NOMO-1 (cell line): ENCODE data around the gene LIFR.
"Not testable (repeated sequence)": the region's sequence is repeated elsewhere in the genome, so short reads cannot be mapped to it uniquely, and the experiment has no call there.

Experiments used
- DNase-seq, 2 experiments: peaks; one replicate each; lab custom pipeline; 2025; ENCODE audit not compliant: unreplicated experiment in 2 of 2; lab: John Stamatoyannopoulos, UW

Gene LIFR

DNA sequence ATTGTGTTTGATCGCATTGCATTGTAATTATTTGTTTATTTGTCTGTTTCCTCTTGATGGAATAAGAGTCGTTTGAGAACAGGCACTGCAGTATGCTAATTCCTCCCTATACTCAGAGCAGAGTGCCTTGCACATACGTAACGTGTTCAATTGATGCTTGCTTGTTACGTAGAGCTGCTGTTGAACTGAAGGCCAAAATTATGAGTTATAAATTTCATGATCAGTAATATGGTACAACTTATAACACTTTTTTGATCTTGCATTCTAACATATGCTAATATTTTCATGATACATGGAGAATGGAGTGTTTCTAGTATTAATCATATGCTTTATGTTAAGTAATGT, 26.5 kb upstream of the LIFR start:
- DNase-seq = no peak

- no peak for DNase-seq
These were observed 26.0 kb upstream of the LIFR start for GRCh38 chr5:38582293-38582974.

GRCh38 chr5:38581597-38581996, 25.2 kb upstream of the LIFR start:
- no peak for DNase-seq

GRCh38 chr5:38579105-38579504, 22.7 kb upstream of the LIFR start:
- no peak for DNase-seq

- no peak for DNase-seq
These were observed 20.7 kb upstream of the LIFR start for GRCh38 chr5:38576961-38577684.

DNA sequence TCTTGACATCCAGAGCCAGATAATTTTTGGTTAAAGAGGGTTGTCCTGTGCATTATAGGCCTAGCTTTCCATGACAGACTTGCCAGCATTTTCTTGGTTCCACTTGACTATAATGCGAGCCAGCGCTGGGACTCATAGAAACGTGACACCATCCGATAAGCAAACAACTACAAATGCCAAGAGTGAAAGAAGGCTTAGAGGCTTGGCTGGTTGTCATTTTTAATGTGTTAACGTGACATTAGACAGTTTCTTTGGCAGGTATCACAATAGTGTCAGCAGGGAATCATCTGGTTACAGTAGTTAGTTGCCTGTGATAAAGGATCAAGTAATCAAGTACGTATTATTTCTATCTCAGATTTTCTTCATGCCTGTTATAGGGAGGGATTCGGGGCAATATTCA, 20.0 kb upstream of the LIFR start:
- no peak for DNase-seq

DNA sequence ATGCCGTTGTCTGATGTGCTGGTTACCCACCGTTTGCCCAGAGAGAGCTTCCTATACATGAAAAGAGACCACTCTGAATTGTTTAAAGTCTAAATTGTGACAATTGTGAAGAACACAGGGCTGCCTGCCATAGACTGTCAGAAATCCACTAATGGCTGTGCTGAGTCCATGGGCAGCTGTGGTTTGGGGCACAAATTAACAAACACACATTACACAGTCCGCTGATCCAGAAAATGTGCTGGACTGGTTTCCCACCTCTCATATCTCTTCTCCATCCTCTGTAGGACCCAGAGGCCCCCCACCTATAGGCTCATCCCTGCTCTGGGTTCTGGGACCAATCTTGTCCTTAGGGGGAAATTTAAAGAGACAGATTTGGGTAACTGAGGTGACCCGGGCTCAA, 19.0 kb upstream of the LIFR start:
- no peak for DNase-seq

DNA sequence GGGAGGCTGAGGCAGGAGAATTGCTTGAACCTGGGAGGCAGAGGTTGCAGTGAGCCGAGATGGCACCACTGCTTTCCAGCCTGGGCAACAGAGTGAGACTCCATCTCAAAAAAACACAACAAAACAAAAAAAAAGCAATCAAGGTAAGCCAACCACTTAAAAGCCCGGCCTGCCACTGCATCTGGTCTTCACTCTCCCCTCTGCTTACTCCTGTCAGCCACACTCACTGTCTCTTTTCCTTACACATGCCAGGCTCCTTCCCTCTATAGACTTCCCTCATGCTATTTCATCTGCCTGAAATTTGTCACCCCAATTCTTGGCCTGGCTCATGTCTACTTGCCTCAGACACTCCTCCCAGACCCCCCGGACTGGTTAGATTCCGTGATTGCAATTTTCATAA, 17.6 kb upstream of the LIFR start:
- DNase-seq = no peak

- DNase-seq = no peak
These were observed 17.1 kb upstream of the LIFR start for GRCh38 chr5:38573521-38573920.

DNA sequence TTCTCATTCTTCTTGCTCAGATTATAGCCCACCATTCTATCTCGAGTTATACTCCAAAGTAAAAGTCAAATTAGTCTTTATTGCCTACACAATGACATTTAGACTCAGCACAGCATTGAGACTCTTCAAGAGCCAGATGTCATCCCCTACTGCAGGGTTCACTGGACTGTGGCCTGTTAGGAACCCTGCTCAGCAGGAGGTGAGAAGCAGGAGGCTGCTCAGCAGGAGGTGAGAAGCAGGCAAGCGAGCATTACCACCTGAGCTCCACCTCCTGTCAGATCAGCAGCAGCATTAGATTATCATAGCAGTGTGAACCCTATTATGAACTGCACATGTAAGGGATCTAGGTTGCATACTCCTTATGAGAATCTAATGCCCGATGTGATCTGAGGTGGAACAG, 12.7 kb upstream of the LIFR start:
- DNase-seq = no peak

GRCh38 chr5:38567306-38567705, 10.9 kb upstream of the LIFR start:
- not testable (repeated sequence) for DNase-seq

GRCh38 chr5:38563624-38564023, 7.2 kb upstream of the LIFR start:
- no peak for DNase-seq

GRCh38 chr5:38562444-38563210, 6.2 kb upstream of the LIFR start:
- no peak for DNase-seq

GRCh38 chr5:38559428-38559827, 3.0 kb upstream of the LIFR start:
- no peak for DNase-seq

GRCh38 chr5:38557792-38558191, 1.3 kb upstream of the LIFR start:
- no peak for DNase-seq

- DNase-seq = no peak
These were observed 863 bp upstream of the LIFR start for GRCh38 chr5:38557308-38557710.

DNA sequence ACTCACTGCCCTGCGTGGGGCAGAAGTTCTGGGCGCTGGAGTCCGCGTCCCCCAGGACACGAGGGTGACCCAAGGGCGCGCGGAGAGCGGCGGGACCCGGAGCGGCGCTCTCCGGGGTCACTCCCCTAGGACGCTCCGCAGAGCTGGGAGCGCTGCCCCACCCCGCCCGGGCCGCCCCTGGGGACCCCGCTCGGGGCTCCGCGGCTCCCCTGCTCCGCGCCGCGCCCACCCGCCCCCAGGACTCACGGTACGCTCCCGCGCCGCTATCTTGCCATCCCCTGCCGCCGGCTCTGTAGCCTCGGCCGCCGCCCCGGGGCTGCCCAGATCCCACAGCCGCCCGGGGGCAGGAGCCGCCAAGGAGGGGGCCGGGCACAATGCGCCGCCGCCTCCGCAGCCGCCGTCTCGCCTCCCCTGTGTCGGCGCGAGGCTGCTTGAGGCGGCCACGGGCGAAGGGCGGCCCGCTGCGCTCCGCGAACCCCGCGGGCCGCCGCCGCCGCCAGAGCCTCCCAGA, 303 bp downstream of the LIFR start:
- DNase-seq = no peak

GRCh38 chr5:38555354-38556087, 925 bp downstream of the LIFR start:
- DNase-seq = no peak

- DNase-seq = no peak
These were observed 1.6 kb downstream of the LIFR start for GRCh38 chr5:38554861-38555260.

GRCh38 chr5:38554403-38554802, 2.0 kb downstream of the LIFR start:
- no peak for DNase-seq

GRCh38 chr5:38553001-38553521, 3.4 kb downstream of the LIFR start:
- no peak for DNase-seq
